Measurements from ENCODE around the gene NSG2. TPM values are rescaled to one million over a fixed set of nuclear protein-coding genes. Genes with fewer than 3 reads are reported as not detected.
A peak's percentile ranks its signal among the peaks of the same experiment; 100 is the strongest.

Gene NSG2
- total RNA-seq, 2 donors from 2014 or later = not detected

GRCh38 chr5:174073122-174073660 lies 27.7 kb downstream of the NSG2 start:
- no peaks in the 10 kb centered on the region for H3K4me1 Mint-ChIP-seq (ENCODE audit: low read depth in 2 of 2)
- no peak for ATAC-seq
- no peaks in the 10 kb centered on the region for H3K9me3 Mint-ChIP-seq
- DNase-seq (ENCODE audit: low spot score) = no peak
- H3K36me3 Mint-ChIP-seq = no peaks in the 10 kb centered on the region
- no peak overlapping the region for H3K4me3 Mint-ChIP-seq
- H3K27ac Mint-ChIP-seq = no peak overlapping the region
- H3K27me3 Mint-ChIP-seq = peaks cover 12 to 22% of the 10 kb centered on the region in 2 donors

- H3K4me1 Mint-ChIP-seq (ENCODE audit: low read depth in 2 of 2) = no peaks in the 10 kb centered on the region
- H3K36me3 Mint-ChIP-seq = no peaks in the 10 kb centered on the region
- H3K9me3 Mint-ChIP-seq = no peaks in the 10 kb centered on the region
- peaks cover 12 to 15% of the 10 kb centered on the region in 2 donors for H3K27me3 Mint-ChIP-seq
- no peak overlapping the region for H3K27ac Mint-ChIP-seq
- DNase-seq (ENCODE audit: low spot score) (no peak), ATAC-seq (no peak)
- no peak overlapping the region for H3K4me3 Mint-ChIP-seq
These were observed 28.9 kb downstream of the NSG2 start for GRCh38 chr5:174074369-174074768.

GRCh38 chr5:174078416-174078815 lies 32.9 kb downstream of the NSG2 start:
- H3K4me3 Mint-ChIP-seq = no peak overlapping the region
- peaks cover 9 to 14% of the 10 kb centered on the region in 2 donors for H3K27me3 Mint-ChIP-seq
- DNase-seq (ENCODE audit: low spot score) (no peak), ATAC-seq (no peak)
- H3K9me3 Mint-ChIP-seq = no peaks in the 10 kb centered on the region
- H3K4me1 Mint-ChIP-seq (ENCODE audit: low read depth in 2 of 2) = no peaks in the 10 kb centered on the region
- no peak overlapping the region for H3K27ac Mint-ChIP-seq
- H3K36me3 Mint-ChIP-seq = no peaks in the 10 kb centered on the region

- Mint-ChIP-seq H3K27ac (no peak overlapping the region), H3K4me1 (ENCODE audit: low read depth in 2 of 2) (no peaks in the 10 kb centered on the region), H3K4me3 (no peak overlapping the region), H3K27me3 (peaks cover 18 to 23% of the 10 kb centered on the region in 2 donors), H3K9me3 (no peaks in the 10 kb centered on the region), H3K36me3 (no peaks in the 10 kb centered on the region)
- DNase-seq (ENCODE audit: low spot score) (no peak), ATAC-seq (no peak)
These were observed 36.8 kb downstream of the NSG2 start for GRCh38 chr5:174082286-174082685.

- no peaks in the 10 kb centered on the region for H3K9me3 Mint-ChIP-seq
- H3K27me3 Mint-ChIP-seq = peaks cover 15 to 23% of the 10 kb centered on the region in 2 donors
- no peak overlapping the region for H3K27ac Mint-ChIP-seq
- ATAC-seq = peak in 1 of 2 donors; percentile 13
- no peak overlapping the region for H3K4me3 Mint-ChIP-seq
- no peaks in the 10 kb centered on the region for H3K4me1 Mint-ChIP-seq (ENCODE audit: low read depth in 2 of 2)
- no peak for DNase-seq (ENCODE audit: low spot score)
- H3K36me3 Mint-ChIP-seq = no peaks in the 10 kb centered on the region
These were observed 37.7 kb downstream of the NSG2 start for GRCh38 chr5:174083056-174083827.

- Mint-ChIP-seq H3K36me3 (no peaks in the 10 kb centered on the region), H3K27ac (no peak overlapping the region), H3K4me1 (ENCODE audit: low read depth in 2 of 2) (no peaks in the 10 kb centered on the region), H3K9me3 (no peaks in the 10 kb centered on the region), H3K27me3 (peaks cover 12 to 23% of the 10 kb centered on the region in 2 donors), H3K4me3 (no peak overlapping the region)
- DNase-seq (ENCODE audit: low spot score) = no peak
- ATAC-seq = no peak
These were observed 39.2 kb downstream of the NSG2 start for GRCh38 chr5:174084691-174085154.

- no peak overlapping the region for H3K4me3 Mint-ChIP-seq
- no peak overlapping the region for H3K27ac Mint-ChIP-seq
- H3K36me3 Mint-ChIP-seq = no peaks in the 10 kb centered on the region
- DNase-seq (ENCODE audit: low spot score) = no peak
- peaks cover 18 to 31% of the 10 kb centered on the region in 2 donors for H3K27me3 Mint-ChIP-seq
- ATAC-seq = no peak
- H3K9me3 Mint-ChIP-seq = no peaks in the 10 kb centered on the region
- no peaks in the 10 kb centered on the region for H3K4me1 Mint-ChIP-seq (ENCODE audit: low read depth in 2 of 2)
These were observed 41.2 kb downstream of the NSG2 start for GRCh38 chr5:174086751-174087150.

GRCh38 chr5:174087783-174088182 lies 42.3 kb downstream of the NSG2 start:
- Mint-ChIP-seq H3K4me1 (ENCODE audit: low read depth in 2 of 2) (no peaks in the 10 kb centered on the region), H3K4me3 (no peak overlapping the region), H3K36me3 (no peaks in the 10 kb centered on the region), H3K27me3 (peaks cover 16 to 27% of the 10 kb centered on the region in 2 donors), H3K9me3 (no peaks in the 10 kb centered on the region), H3K27ac (no peak overlapping the region)
- DNase-seq (ENCODE audit: low spot score) (no peak), ATAC-seq (no peak)

- no peaks in the 10 kb centered on the region for H3K4me1 Mint-ChIP-seq (ENCODE audit: low read depth in 2 of 2)
- no peaks in the 10 kb centered on the region for H3K36me3 Mint-ChIP-seq
- no peaks in the 10 kb centered on the region for H3K9me3 Mint-ChIP-seq
- ATAC-seq (no peak), DNase-seq (ENCODE audit: low spot score) (no peak)
- H3K27me3 Mint-ChIP-seq = peaks cover 13 to 15% of the 10 kb centered on the region in 2 donors
- no peak overlapping the region for H3K27ac Mint-ChIP-seq
- H3K4me3 Mint-ChIP-seq = no peak overlapping the region
These were observed 44.6 kb downstream of the NSG2 start for GRCh38 chr5:174090129-174090528.

- no peaks in the 10 kb centered on the region for H3K9me3 Mint-ChIP-seq
- no peak overlapping the region for H3K27ac Mint-ChIP-seq
- H3K27me3 Mint-ChIP-seq = peaks cover 8 to 9% of the 10 kb centered on the region in 2 donors
- no peak for DNase-seq (ENCODE audit: low spot score)
- no peak overlapping the region for H3K4me3 Mint-ChIP-seq
- no peaks in the 10 kb centered on the region for H3K4me1 Mint-ChIP-seq (ENCODE audit: low read depth in 2 of 2)
- H3K36me3 Mint-ChIP-seq = no peaks in the 10 kb centered on the region
- ATAC-seq = no peak
These were observed 47.6 kb downstream of the NSG2 start for GRCh38 chr5:174093123-174093522.

GRCh38 chr5:174094857-174095606 lies 49.5 kb downstream of the NSG2 start:
- no peak overlapping the region for H3K4me3 Mint-ChIP-seq
- no peaks in the 10 kb centered on the region for H3K4me1 Mint-ChIP-seq (ENCODE audit: low read depth in 2 of 2)

GRCh38 chr5:174096619-174097018 lies 51.1 kb downstream of the NSG2 start:
- no peaks in the 10 kb centered on the region for H3K36me3 Mint-ChIP-seq
- no peak overlapping the region for H3K27ac Mint-ChIP-seq
- ATAC-seq = no peak

More at GRCh38 chr5:174094857-174095606, 49.5 kb downstream of the NSG2 start:
- no peaks in the 10 kb centered on the region for H3K9me3 Mint-ChIP-seq
- DNase-seq (ENCODE audit: low spot score) = no peak
- H3K36me3 Mint-ChIP-seq = no peaks in the 10 kb centered on the region
- H3K27ac Mint-ChIP-seq = no peak overlapping the region
- no peak for ATAC-seq
- peaks cover 5 to 9% of the 10 kb centered on the region in 2 donors for H3K27me3 Mint-ChIP-seq

GRCh38 chr5:174097486-174098185 lies 52.1 kb downstream of the NSG2 start:
- no peaks in the 10 kb centered on the region for H3K9me3 Mint-ChIP-seq
- H3K4me1 Mint-ChIP-seq (ENCODE audit: low read depth in 2 of 2) = no peaks in the 10 kb centered on the region
- H3K27ac Mint-ChIP-seq = no peak overlapping the region
- peaks cover 0 to 6% of the 10 kb centered on the region in 2 donors for H3K27me3 Mint-ChIP-seq
- ATAC-seq = no peak
- no peak for DNase-seq (ENCODE audit: low spot score)
- H3K4me3 Mint-ChIP-seq = no peak overlapping the region
- H3K36me3 Mint-ChIP-seq = no peaks in the 10 kb centered on the region

More at GRCh38 chr5:174096619-174097018, 51.1 kb downstream of the NSG2 start:
- DNase-seq (ENCODE audit: low spot score) = no peak
- Mint-ChIP-seq H3K27me3 (peaks cover 0 to 2% of the 10 kb centered on the region in 2 donors), H3K9me3 (no peaks in the 10 kb centered on the region), H3K4me1 (ENCODE audit: low read depth in 2 of 2) (no peaks in the 10 kb centered on the region), H3K4me3 (no peak overlapping the region)
